ENCODE data around the gene SCYL1. TPM values are rescaled to one million over a fixed set of nuclear protein-coding genes. Genes with fewer than 3 reads are reported as not detected.

SCYL1 gene
- total and polyA plus RNA-seq, 12 donors: 52.3 to 395 (median 148) TPM

DNA sequence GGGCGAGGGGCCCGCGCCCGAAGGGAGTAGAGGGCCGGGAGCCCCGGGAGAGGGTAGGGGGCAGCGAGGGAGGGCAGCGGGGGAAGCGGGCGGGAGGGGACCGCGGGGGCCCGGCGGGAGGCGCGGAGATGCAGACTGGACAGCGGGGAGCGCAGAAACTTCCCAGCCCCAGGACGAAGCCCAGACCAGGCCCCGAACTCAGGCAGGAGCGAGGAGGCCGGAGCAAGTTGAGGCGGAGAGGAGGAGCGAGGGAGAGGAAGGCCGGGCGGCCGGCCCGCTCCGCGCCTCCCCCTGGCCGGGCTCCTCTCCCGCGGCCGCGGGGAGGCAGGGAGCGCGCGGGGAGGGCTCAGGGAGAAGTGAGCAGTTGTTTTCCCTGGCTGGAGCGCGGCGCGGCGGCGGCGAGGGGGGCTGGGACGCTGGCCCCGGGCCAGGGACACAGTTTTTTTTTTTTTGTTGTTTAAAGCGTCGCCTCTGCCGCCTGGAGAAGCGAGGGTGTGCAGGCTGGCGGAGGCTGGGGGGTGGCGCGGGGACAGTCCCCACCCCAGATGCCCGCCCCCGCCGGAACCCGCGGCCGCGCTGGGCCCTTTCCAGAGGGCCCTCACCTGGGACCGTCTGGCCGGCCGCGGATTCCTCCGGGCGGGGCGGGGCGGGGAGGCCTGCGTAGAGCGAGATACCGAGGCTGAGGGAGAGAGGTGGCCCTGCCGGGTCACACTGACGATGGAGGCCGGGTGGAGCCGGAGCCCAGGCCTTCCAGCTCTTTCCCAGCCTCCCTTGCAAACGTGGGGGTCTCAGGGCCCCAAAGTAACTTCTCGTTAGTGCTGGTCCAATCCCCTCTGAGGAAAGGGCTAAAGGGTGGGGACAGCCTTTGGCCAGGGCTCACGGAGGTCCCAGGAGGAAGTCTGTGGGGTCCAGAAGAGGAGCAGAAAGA lies 33.4 kb downstream of the SCYL1 start, which contains the start of gene LTBP3:
TSS of gene LTBP3 (minus strand) at position 358 of the 928 bp plus-strand sequence. CDS start 400 bp downstream, outside the sequence.
- no peaks in the 10 kb centered on the region for H3K9me3 ChIP-seq (replicated peaks in 1 of 3)
- H3K27me3 ChIP-seq: no peaks in the 10 kb centered on the region
- 0 to 1% (median 0%) methylated on average over 1 to 79 of the region's 79 CpGs for whole genome bisulfite sequencing, 4 donors
- peak; percentile 82 to 88 (median 86) for DNase-seq
- H3K27ac ChIP-seq: peak within 1 kb of the TSS; percentile 86 to 96 (median 88)
- intact Hi-C loops (cut with DNase I): no loop called here
- H3K4me1 ChIP-seq (replicated peaks in 1 of 2): peaks cover 40 to 61% of the 10 kb centered on the region in 2 donors
- peak within 1 kb of the TSS in 2 of 4 donors; percentile 44 to 82 for H3K4me3 ChIP-seq
- TF ChIP-seq, protein P1, sequence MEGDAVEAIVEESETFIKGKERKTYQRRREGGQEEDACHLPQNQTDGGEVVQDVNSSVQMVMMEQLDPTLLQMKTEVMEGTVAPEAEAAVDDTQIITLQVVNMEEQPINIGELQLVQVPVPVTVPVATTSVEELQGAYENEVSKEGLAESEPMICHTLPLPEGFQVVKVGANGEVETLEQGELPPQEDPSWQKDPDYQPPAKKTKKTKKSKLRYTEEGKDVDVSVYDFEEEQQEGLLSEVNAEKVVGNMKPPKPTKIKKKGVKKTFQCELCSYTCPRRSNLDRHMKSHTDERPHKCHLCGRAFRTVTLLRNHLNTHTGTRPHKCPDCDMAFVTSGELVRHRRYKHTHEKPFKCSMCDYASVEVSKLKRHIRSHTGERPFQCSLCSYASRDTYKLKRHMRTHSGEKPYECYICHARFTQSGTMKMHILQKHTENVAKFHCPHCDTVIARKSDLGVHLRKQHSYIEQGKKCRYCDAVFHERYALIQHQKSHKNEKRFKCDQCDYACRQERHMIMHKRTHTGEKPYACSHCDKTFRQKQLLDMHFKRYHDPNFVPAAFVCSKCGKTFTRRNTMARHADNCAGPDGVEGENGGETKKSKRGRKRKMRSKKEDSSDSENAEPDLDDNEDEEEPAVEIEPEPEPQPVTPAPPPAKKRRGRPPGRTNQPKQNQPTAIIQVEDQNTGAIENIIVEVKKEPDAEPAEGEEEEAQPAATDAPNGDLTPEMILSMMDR (IDR thresholded peaks at IDR 0.05): no peak
- peak in 1 of 2 donors; percentile 56 for TF ChIP-seq POLR2A (IDR thresholded peaks at IDR 0.05)
- peaks cover 0 to 7% of the 10 kb centered on the region in 2 donors for H3K36me3 ChIP-seq (replicated peaks in 1 of 2)

GRCh38 chr11:65558930-65559509 lies 34.1 kb downstream of the SCYL1 start:
- peaks cover 0 to under 1% of the 10 kb centered on the region in 2 donors for H3K36me3 ChIP-seq (replicated peaks in 1 of 2)
- peaks cover 40 to 61% of the 10 kb centered on the region in 2 donors for H3K4me1 ChIP-seq (replicated peaks in 1 of 2)
- peak overlapping the region in 1 of 4 donors; percentile 82 for H3K4me3 ChIP-seq
- TF ChIP-seq, protein P1 (IDR thresholded peaks at IDR 0.05): no peak
- no peak for TF ChIP-seq POLR2A (IDR thresholded peaks at IDR 0.05)
- peak in 5 of 7 donors; percentile 66 to 76 (median 69) for DNase-seq
- H3K27ac ChIP-seq: peak overlapping the region; percentile 86 to 96 (median 88)
- no peaks in the 10 kb centered on the region for H3K27me3 ChIP-seq
- H3K9me3 ChIP-seq (replicated peaks in 1 of 3): no peaks in the 10 kb centered on the region
- WGBS, 4 donors: 24 to 71% (median 32%) methylated on average over 5 to 19 of the region's 19 CpGs
- intact Hi-C loops (cut with DNase I): no loop called here

GRCh38 chr11:65559535-65559934 lies 34.7 kb downstream of the SCYL1 start:
- Histone ChIP-seq H3K27me3 (no peaks in the 10 kb centered on the region), H3K27ac (peak overlapping the region in 4 of 5 donors; percentile 86 to 96 (median 90)), H3K9me3 (replicated peaks in 1 of 3) (no peaks in the 10 kb centered on the region), H3K36me3 (replicated peaks in 1 of 2) (no peaks in the 10 kb centered on the region), H3K4me1 (replicated peaks in 1 of 2) (peaks cover 40 to 58% of the 10 kb centered on the region in 2 donors), H3K4me3 (no peak overlapping the region)
- WGBS, 4 donors: 56 to 80% (median 66%) methylated on average over 1 to 5 of the region's 5 CpGs
- intact Hi-C loops (cut with DNase I): no loop called here
- no peak for DNase-seq
- TF ChIP-seq POLR2A (IDR thresholded peaks at IDR 0.05): no peak
- TF ChIP-seq, protein P1 (IDR thresholded peaks at IDR 0.05): no peak

GRCh38 chr11:65559951-65560537 lies 35.2 kb downstream of the SCYL1 start:
- Histone ChIP-seq H3K9me3 (replicated peaks in 1 of 3) (no peaks in the 10 kb centered on the region), H3K27ac (peak overlapping the region in 3 of 5 donors; percentile 86 to 96 (median 93)), H3K4me1 (replicated peaks in 1 of 2) (peaks cover 38 to 54% of the 10 kb centered on the region in 2 donors), H3K27me3 (no peaks in the 10 kb centered on the region), H3K36me3 (replicated peaks in 1 of 2) (no peaks in the 10 kb centered on the region), H3K4me3 (no peak overlapping the region)
- 32 to 41% (median 39%) methylated on average over 5 of the region's 5 CpGs for WGBS, 4 donors
- TF ChIP-seq, protein P1 (IDR thresholded peaks at IDR 0.05): no peak
- no peak for TF ChIP-seq POLR2A (IDR thresholded peaks at IDR 0.05)
- intact Hi-C loops (cut with DNase I): no loop called here
- DNase-seq: peak in 3 of 7 donors; percentile 54 to 65 (median 63)
